GM12878 (cell line): ENCODE measurements around the gene ZMYND19. TPM values are rescaled to one million over a fixed set of nuclear protein-coding genes. Genes with fewer than 3 reads are reported as not detected.
A peak's percentile ranks its signal among the peaks of the same experiment; 100 is the strongest.

Source experiments
- BACH1 ChIP-seq: fragments of 450-650 bp; IDR thresholded peaks from 2 replicates; pipeline ENCODE4 v1.6.1; 2017; ENCODE audit warnings: mild to moderate bottlenecking, borderline replicate concordance
- BCL11A ChIP-seq: IDR thresholded peaks from 2 replicates; pipeline ENCODE4 v1.6.1; 2011; ENCODE audit warnings: low read depth, low read length
- BHLHE40 ChIP-seq, 2 experiments: fragments of 450-650 bp in 1 of 2; IDR thresholded peaks; 2 replicates each; pipeline ENCODE4 v1.6.1; 2011 to 2017; ENCODE audit warnings: low read depth in 2 of 2, borderline replicate concordance in 1 of 2, improper control_type of control experiment in 1 of 2, low read length in 1 of 2, mild to moderate bottlenecking in 1 of 2
- EGR1 ChIP-seq, 2 experiments: IDR thresholded peaks; 1 replicate in 1 of 2; 2 replicates in 1 of 2; pipeline ENCODE4 v1.6.1; 2011 to 2012; ENCODE audit warnings: low read depth in 2 of 2, low read length in 2 of 2, borderline replicate concordance in 1 of 2, mild to moderate bottlenecking in 1 of 2, moderate library complexity in 1 of 2
- GATAD2B ChIP-seq: fragments of 450-650 bp; conservative IDR thresholded peaks from 2 replicates; pipeline ENCODE4 v1.6.1; 2017; ENCODE audit warnings: low read depth, mild to moderate bottlenecking, moderate library complexity
- IKZF1 ChIP-seq: fragments of 450-650 bp; conservative IDR thresholded peaks from 2 replicates; pipeline ENCODE4 v1.6.1; 2017; ENCODE audit warnings: antibody characterized with exemption, mild to moderate bottlenecking
- LARP7 ChIP-seq: fragments of 450-650 bp; IDR thresholded peaks from 2 replicates; pipeline ENCODE4 v1.6.1; 2017; ENCODE audit warnings: mild to moderate bottlenecking
- NR2F1 ChIP-seq: fragments of 450-650 bp; conservative IDR thresholded peaks from 2 replicates; pipeline ENCODE4 v1.6.1; 2017; ENCODE audit warnings: mild to moderate bottlenecking
- NRF1 ChIP-seq: conservative IDR thresholded peaks from 2 replicates; pipeline ENCODE4 v1.6.1; 2011; ENCODE audit warnings: mild to moderate bottlenecking, low read depth, low read length, improper control_type of control experiment
- POLR2A ChIP-seq: IDR thresholded peaks from 2 replicates; pipeline ENCODE4 v1.6.1; 2011; ENCODE audit warnings: low read depth, mild to moderate bottlenecking, low read length
- POLR2AphosphoS2 ChIP-seq: IDR thresholded peaks from 2 replicates; pipeline ENCODE4 v1.6.1; 2011; ENCODE audit warnings: low read depth, mild to moderate bottlenecking, low read length, improper control_type of control experiment, moderate library complexity
- RUNX3 ChIP-seq: IDR thresholded peaks from 2 replicates; pipeline ENCODE4 v1.6.1; 2012; ENCODE audit warnings: low read length, inconsistent platforms
- SP1 ChIP-seq: IDR thresholded peaks from one replicate; pipeline ENCODE4 v1.6.1; 2011; ENCODE audit warnings: low read depth, low read length
- STAT1 ChIP-seq: fragments of 450-650 bp; conservative IDR thresholded peaks from 2 replicates; pipeline ENCODE4 v1.6.1; 2014; ENCODE audit warnings: antibody characterized with exemption, mild to moderate bottlenecking
- TAF1 ChIP-seq: IDR thresholded peaks from 2 replicates; pipeline ENCODE4 v1.6.1; 2011; ENCODE audit warnings: mild to moderate bottlenecking, low read depth, low read length, borderline replicate concordance
- polyA plus RNA-seq, 11 experiments: library from polyadenylated mRNA; depleted of rRNA in 4 of 11; unstranded in 6 of 11; stranded (reverse) in 5 of 11; fragments of >200 nt; fragmentation: Nextera tagmentation in 4 of 11; fragmentation: Illumina TruSeq in 1 of 11; extraction: Ambion mirVana in 4 of 11; extraction: Trizol in 1 of 11; gene quantifications; 1 replicate in 1 of 11; 2 replicates in 10 of 11; pipeline versions ENCODE4 v1.2.1 to v1.2.3, GENCODE V29; 2011 to 2016; ENCODE audit warnings: inconsistent platforms in 2 of 11, missing spikeins in 2 of 11, low read depth in 1 of 11
- total RNA-seq, 4 experiments: library from RNA; depleted of rRNA in 3 of 4; stranded (reverse); fragments of >200 nt in 3 of 4; fragmentation: Illumina TruSeq in 1 of 4; extraction: Trizol in 1 of 4; gene quantifications; 2 replicates each; pipeline versions ENCODE4 v1.2.1 to v1.2.3, GENCODE V29; 2013 to 2021
- TF ChIP-seq, protein P1 (sequence below): fragments of 450-650 bp; IDR thresholded peaks from 2 replicates; pipeline ENCODE4 v1.6.1; 2017; ENCODE audit warnings: mild to moderate bottlenecking, moderate library complexity
- TF ChIP-seq, protein P2 (sequence below): fragments of 450-650 bp; IDR thresholded peaks from 2 replicates; pipeline ENCODE4 v1.6.1; 2017; ENCODE audit warnings: low read depth, mild to moderate bottlenecking, moderate library complexity

ZMYND19 gene
- total and polyA plus RNA-seq, 10 of the 15 experiments (the other 5 are each of a cell fraction or from before 2014, with no cell fraction given), result 0.84 to 54.8 (median 20.1) TPM

DNA sequence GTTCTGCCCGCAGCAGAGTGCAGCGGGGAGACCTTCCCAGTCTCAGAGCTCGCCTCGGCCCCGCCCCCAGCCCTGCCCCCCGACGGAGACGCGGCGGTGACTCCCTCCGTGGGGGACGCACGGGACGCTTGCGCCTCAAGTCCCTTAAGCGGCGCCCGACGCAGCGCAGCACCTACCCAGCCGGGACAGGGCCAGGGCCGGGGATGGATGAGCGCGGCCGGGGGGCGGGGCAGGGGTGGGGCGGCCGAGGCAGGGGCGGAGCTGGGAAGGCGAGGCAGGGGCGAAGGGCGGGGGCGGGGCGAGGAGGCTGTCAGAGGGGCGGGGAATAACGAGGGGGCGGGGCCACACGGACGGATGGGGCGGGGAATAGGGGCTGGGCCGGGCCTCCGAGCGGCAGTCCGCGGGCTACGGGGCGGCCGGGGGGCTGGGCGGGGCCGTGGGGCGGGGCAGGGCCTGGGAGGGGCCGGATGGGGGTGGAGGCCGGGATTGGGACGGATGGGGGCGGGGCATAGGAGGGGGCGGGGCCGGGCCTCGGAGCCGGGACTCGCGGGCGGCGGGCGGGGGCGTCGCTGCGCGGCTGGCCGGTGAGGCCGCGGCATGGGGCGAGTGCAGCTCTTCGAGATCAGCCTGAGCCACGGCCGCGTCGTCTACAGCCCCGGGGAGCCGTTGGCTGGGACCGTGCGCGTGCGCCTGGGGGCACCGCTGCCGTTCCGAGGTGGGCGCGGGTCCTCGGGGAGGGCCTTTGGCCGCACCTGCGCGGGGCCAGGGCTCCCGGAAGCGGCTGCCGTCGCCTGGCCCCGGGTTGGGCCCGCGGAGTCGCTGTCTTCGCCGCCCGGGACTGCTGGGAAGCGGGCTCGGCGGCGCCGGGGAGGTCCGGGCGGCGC lies 15.1 kb upstream of the ZMYND19 start, which contains the start of gene ARRDC1 (continued):
- TF ChIP-seq, protein P1, sequence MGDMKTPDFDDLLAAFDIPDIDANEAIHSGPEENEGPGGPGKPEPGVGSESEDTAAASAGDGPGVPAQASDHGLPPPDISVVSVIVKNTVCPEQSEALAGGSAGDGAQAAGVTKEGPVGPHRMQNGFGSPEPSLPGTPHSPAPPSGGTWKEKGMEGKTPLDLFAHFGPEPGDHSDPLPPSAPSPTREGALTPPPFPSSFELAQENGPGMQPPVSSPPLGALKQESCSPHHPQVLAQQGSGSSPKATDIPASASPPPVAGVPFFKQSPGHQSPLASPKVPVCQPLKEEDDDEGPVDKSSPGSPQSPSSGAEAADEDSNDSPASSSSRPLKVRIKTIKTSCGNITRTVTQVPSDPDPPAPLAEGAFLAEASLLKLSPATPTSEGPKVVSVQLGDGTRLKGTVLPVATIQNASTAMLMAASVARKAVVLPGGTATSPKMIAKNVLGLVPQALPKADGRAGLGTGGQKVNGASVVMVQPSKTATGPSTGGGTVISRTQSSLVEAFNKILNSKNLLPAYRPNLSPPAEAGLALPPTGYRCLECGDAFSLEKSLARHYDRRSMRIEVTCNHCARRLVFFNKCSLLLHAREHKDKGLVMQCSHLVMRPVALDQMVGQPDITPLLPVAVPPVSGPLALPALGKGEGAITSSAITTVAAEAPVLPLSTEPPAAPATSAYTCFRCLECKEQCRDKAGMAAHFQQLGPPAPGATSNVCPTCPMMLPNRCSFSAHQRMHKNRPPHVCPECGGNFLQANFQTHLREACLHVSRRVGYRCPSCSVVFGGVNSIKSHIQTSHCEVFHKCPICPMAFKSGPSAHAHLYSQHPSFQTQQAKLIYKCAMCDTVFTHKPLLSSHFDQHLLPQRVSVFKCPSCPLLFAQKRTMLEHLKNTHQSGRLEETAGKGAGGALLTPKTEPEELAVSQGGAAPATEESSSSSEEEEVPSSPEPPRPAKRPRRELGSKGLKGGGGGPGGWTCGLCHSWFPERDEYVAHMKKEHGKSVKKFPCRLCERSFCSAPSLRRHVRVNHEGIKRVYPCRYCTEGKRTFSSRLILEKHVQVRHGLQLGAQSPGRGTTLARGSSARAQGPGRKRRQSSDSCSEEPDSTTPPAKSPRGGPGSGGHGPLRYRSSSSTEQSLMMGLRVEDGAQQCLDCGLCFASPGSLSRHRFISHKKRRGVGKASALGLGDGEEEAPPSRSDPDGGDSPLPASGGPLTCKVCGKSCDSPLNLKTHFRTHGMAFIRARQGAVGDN, result peak; percentile 46; the same call in 1 of the 2 replicates
- TF ChIP-seq TAF1, result 0 out of 2 replicates have a peak, but pooled peaks have one; percentile 25
- TF ChIP-seq BACH1, result 0 out of 2 replicates have a peak, but pooled peaks have one; percentile 41
- peak; percentile 91 for TF ChIP-seq POLR2A
- peak; percentile 68; the same call in 1 of the 2 replicates for TF ChIP-seq STAT1
- TF ChIP-seq EGR1 (IDR thresholded peaks at IDR 0.05; ENCODE audit: borderline replicate concordance in 1 of 2, low read depth in 2 of 2, low read length in 2 of 2), result peak in 1 of 2 experiments; percentile 94; a peak in 2 of 3 replicates
- TF ChIP-seq RUNX3, result no peak
- TF ChIP-seq BCL11A, result no peak
- peak; percentile 63; the same call in 1 of the 2 replicates for TF ChIP-seq NR2F1
- TF ChIP-seq SP1, result peak; percentile 32
- TF ChIP-seq, protein P2, sequence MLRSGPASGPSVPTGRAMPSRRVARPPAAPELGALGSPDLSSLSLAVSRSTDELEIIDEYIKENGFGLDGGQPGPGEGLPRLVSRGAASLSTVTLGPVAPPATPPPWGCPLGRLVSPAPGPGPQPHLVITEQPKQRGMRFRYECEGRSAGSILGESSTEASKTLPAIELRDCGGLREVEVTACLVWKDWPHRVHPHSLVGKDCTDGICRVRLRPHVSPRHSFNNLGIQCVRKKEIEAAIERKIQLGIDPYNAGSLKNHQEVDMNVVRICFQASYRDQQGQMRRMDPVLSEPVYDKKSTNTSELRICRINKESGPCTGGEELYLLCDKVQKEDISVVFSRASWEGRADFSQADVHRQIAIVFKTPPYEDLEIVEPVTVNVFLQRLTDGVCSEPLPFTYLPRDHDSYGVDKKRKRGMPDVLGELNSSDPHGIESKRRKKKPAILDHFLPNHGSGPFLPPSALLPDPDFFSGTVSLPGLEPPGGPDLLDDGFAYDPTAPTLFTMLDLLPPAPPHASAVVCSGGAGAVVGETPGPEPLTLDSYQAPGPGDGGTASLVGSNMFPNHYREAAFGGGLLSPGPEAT, result no peak
- 0 out of 2 replicates have a peak, but pooled peaks have one; percentile 13 for TF ChIP-seq NRF1
- TF ChIP-seq GATAD2B, result peak; percentile 96
- 0 out of 2 replicates have a peak, but pooled peaks have one; percentile 29 for TF ChIP-seq POLR2AphosphoS2
- TF ChIP-seq BHLHE40 (IDR thresholded peaks at IDR 0.05; ENCODE audit: borderline replicate concordance in 1 of 2, low read depth in 2 of 2, low read length in 1 of 2), result peak in 1 of 2 experiments; percentile 71; a peak in 2 of 4 replicates
- TF ChIP-seq LARP7, result peak; percentile 96
- peak; percentile 76; the same call in 1 of the 2 replicates for TF ChIP-seq IKZF1
